Left lobe of liver (tissue), 2 donors: Measurements from ENCODE around the gene CLEC2L. TPM values are rescaled to one million over a fixed set of nuclear protein-coding genes. Genes with fewer than 3 reads are reported as not detected.

Experiments used
- ATAC-seq: fragments of 200-7000 bp; cut with Tn5 transposase; one replicate; pipeline ENCODE4 v1.9.1; 2020; ENCODE audit warnings: mild to moderate bottlenecking, moderate library complexity
- DNase-seq: peaks from one replicate; pipeline ENCODE4 v3.0.0-alpha.2; 2020; ENCODE audit warnings: low spot score
- total RNA-seq: library from RNA; stranded (reverse); gene quantifications from one replicate; pipeline ENCODE4 v1.2.1, GENCODE V29; 2021
- donor health status: DM: no; HTN: no; CAD: no; lungs with moderate emphysema.
- donor health status: DM: no; HTN: yes; CAD: no.

Gene CLEC2L
- total RNA-seq, 1 donor from 2014 or later = not detected

DNA sequence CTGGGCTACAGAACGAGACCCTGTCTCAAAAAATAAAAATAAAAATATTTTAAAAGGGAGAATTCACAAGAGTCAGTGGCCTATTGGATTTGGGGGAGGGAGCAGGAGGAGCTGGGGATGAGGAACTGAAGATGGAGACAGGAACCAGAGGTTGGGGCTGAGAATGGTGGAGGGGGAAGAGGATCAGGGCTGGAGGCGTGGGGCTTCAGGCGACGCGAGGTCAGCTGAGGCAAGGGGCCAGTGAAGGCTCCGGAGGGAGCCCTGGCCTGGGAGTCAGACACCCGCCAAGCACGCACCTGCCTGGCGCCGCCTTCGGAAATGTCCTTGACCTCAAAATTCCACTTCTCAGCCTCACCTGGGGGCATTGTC lies 671 bp upstream of the CLEC2L start:
- ATAC-seq (no peak), DNase-seq (no peak)

GRCh38 chr7:139523968-139524815 lies 707 bp downstream of the CLEC2L start:
- DNase-seq (no peak), ATAC-seq (no peak)

DNA sequence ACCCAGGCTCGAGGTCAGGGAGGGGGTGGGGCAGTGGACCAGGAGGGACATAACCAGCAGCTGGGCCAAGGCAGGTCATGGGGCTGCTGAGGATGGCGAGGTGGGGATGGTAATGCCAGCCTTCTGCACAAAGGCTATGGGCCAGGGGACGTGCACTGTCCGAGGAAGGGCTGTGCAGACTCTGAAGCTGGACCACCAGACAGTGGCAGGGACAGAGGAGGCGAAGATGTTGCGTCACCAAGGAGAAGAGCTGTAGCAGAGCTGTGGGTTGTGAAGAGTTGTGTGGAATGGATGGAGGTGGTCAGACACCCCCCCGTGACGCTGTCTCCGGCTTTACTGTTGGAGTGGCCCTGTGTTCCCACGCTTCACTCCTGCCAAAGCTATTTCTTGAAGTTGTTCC lies 1.8 kb downstream of the CLEC2L start:
- ATAC-seq (no peak), DNase-seq (no peak)

DNA sequence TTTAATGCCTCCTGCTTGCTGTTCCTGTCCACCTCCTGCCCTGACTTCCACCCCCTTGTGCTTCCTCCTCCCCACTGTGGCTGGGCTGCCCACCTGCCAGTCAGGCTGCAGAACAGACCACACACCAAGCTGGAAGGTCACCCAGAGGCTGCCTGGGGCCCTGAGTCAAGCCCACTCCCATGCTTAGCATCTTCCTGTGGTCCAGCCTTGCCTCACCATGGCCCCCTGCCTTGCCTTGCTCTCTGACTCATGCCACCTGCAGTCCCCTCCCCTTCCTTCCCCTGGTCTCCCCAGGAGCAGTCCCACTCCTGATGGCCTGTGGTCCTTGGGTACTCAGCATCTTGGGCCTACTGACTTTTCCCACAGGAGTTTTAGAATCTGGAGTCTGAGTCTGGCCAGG lies 2.3 kb downstream of the CLEC2L start:
- ATAC-seq (no peak), DNase-seq (no peak)

GRCh38 chr7:139526578-139527544 lies 3.4 kb downstream of the CLEC2L start:
- DNase-seq = no peak
- ATAC-seq = no peak

GRCh38 chr7:139531094-139531493 lies 7.6 kb downstream of the CLEC2L start:
- DNase-seq (no peak), ATAC-seq (no peak)

GRCh38 chr7:139532636-139533155 lies 9.2 kb downstream of the CLEC2L start:
- DNase-seq = no peak
- no peak for ATAC-seq

- DNase-seq (no peak), ATAC-seq (no peak)
Measured at GRCh38 chr7:139534096-139534495, 10.6 kb downstream of the CLEC2L start.

GRCh38 chr7:139534966-139535651 lies 11.6 kb downstream of the CLEC2L start:
- DNase-seq (no peak), ATAC-seq (no peak)

- ATAC-seq (no peak), DNase-seq (no peak)
Measured at GRCh38 chr7:139536152-139536551, 12.7 kb downstream of the CLEC2L start.

DNA sequence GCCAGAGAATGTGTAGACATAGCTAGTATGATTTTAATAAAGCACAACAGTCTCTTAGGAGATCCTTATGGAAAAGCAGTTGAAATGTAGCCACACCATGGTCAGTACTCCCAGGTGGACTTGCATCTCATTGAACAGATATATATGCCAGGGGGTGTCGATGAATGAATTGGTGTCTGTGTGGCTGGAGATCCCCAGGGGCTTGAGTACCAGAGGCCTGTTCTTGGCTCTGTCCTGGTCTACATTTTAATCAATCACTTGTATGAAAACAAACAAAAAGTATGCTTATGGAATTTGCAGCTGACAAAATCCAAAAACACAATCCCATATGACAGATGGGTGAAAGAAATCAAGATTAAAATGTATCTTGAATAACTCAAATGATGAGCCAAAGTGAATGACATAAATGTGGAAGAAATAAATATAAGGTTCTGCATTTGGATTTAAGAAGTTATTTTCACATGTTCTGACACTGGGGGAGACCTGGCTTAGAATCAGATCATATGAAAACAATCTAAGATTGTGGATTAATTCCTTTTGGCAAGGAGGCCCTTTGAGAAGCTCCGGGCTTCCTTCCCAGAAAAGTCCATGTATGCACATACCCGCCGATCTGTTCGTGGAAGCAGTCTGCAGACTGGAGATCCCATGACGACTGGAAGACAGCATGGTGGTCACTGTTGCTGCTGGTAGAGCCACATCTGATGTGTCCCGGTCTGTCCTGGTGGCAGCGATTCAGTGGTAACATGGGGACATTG lies 15.6 kb downstream of the CLEC2L start:
- no peak for DNase-seq
- ATAC-seq = no peak

DNA sequence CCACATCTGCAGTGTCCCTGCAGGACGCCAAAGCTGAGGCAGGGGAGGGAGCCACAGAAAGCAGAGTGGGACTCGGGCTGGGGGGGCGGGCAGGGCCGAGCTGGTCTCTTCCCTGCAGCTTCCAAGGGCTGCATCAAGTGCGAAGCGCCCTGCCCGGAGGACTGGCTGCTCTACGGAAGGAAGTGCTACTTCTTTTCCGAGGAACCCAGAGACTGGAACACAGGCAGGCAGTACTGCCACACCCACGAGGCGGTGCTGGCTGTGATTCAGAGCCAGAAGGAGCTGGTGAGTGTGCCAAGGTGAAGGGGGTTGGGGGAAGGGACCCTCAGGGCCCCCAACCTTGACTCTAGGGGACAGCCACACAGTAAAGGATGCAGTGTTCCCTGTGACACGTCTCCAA lies 16.7 kb downstream of the CLEC2L start:
- no peak for ATAC-seq
- DNase-seq = no peak

GRCh38 chr7:139541600-139542307 lies 18.3 kb downstream of the CLEC2L start:
- DNase-seq (no peak), ATAC-seq (no peak)

DNA sequence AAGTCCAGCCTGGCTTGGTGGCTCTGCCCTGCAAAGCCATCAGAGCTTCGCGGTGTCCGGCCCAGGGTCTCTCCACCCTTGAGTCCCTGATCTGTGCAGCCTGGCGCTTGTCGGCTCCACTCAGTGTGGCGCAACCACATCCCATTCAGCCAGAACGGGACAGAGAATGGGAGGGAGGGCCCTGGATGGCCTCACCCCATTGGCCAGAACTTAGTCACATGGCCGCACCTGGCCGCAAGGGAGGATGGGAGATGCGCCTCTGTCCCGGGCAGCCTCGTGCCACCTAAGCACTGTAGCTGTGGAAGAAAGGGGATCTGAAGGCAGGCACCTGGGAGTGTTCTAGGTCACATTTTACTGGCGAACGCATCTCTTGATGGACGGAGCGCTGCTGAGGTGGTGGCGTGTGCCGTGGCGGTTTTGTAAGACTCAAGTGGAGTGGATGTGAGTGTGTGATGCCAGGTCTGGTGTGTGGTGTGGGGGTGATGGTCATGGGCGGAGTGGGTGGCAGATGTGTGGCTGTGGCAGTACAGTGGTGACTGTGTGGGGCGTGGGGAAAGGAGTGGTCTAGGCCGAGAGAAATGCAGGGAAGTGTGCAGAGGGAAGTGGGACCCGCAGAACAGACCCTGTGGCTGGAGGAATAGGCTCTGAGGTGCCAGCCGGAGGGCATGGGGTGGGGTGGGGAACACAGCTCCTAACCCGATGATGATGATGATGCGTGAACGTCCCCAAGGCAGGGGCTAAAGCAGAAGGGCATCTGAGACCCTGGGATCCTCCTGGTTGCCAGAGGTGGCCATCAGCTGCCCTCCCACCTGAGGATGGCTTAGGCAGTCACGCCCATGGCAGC lies 19.0 kb downstream of the CLEC2L start:
- DNase-seq (no peak), ATAC-seq (no peak)

- DNase-seq (no peak), ATAC-seq (no peak)
Measured at GRCh38 chr7:139543801-139544603, 20.5 kb downstream of the CLEC2L start.

DNA sequence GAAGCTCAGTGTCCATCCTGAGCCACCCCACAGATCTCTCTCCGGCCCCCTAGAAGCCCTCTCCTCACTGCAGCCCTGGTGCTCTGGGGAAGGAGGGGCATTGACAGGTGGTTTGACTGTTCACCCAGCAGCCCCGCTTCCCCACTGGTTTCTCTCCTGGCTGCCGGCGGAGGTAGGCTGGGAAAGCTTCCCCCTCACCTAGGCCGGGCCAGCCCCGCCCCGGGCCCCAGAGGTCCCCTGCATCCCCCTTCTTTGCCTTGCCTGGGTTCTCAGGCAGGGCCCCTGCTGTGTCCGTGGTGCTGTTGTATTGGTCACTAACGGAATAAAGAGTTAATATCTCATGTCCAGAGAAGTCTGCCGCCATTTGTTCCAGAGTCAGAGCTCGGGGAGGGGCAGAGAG lies 21.2 kb downstream of the CLEC2L start:
- DNase-seq (no peak), ATAC-seq (no peak)

- DNase-seq (no peak), ATAC-seq (no peak)
Measured at GRCh38 chr7:139548302-139549028, 25.0 kb downstream of the CLEC2L start.
